WTC11 (cell line): Measurements from ENCODE around the gene GFY. TPM values are rescaled to one million over a fixed set of nuclear protein-coding genes. Genes with fewer than 3 reads are reported as not detected.

Experiments used
- ATAC-seq: fragments of 200-7000 bp; cut with Tn5 transposase; 2 replicates; pipeline ENCODE4 v1.10.0; 2021; ENCODE audit warnings: mild to moderate bottlenecking, moderate library complexity
- CTCF ChIA-PET: fragments of 300-600 bp; sonication (Branson Sonifier 250); formaldehyde crosslinking; loops from one replicate; lab custom pipeline; 2021; ENCODE audit warnings: antibody characterized with exemption; lab: Charles Lee
- POLR2A ChIA-PET: fragments of 350-600 bp; sonication (Branson Sonifier 250); formaldehyde crosslinking; loops from one replicate; lab custom pipeline; 2021; ENCODE audit warnings: antibody characterized with exemption; lab: Charles Lee
- DNase-seq: peaks from one replicate; pipeline ENCODE4 v3.0.0; 2021; ENCODE audit warnings: low spot score
- H3K27ac Mint-ChIP-seq: 2 replicates; pipeline ENCODE4 v1.8.0; 2021; ENCODE audit warnings: mixed read lengths
- H3K27me3 Mint-ChIP-seq: 2 replicates; pipeline ENCODE4 v1.8.0; 2021; ENCODE audit warnings: low read depth, mild to moderate bottlenecking, moderate library complexity, mixed read lengths
- H3K36me3 Mint-ChIP-seq: 2 replicates; pipeline ENCODE4 v1.8.0; 2021; ENCODE audit warnings: mixed read lengths
- H3K4me1 Mint-ChIP-seq: 2 replicates; pipeline ENCODE4 v1.8.0; 2022; ENCODE audit warnings: mixed read lengths
- H3K4me3 Mint-ChIP-seq: 2 replicates; pipeline ENCODE4 v1.8.0; 2021; ENCODE audit warnings: mild to moderate bottlenecking, moderate library complexity, mixed read lengths
- H3K9me3 Mint-ChIP-seq: 2 replicates; pipeline ENCODE4 v1.8.0; 2021; ENCODE audit warnings: mixed read lengths
- AFF4 ChIP-seq: sonication (generic); formaldehyde crosslinking; IDR thresholded peaks from 2 replicates; pipeline ENCODE4 v1.8.1; 2023; ENCODE audit warnings: mild to moderate bottlenecking, missing genetic modification reagents, borderline replicate concordance
- ATF1 ChIP-seq: sonication (generic); formaldehyde crosslinking; IDR thresholded peaks from 2 replicates; pipeline ENCODE4 v1.8.1; 2023; ENCODE audit warnings: mild to moderate bottlenecking, moderate library complexity, missing genetic modification reagents
- CTCF ChIP-seq: fragments of 200-600 bp; IDR thresholded peaks from 2 replicates; pipeline ENCODE4 v1.8.0; 2022; ENCODE audit warnings: antibody characterized with exemption
- E2F1 ChIP-seq: sonication (generic); formaldehyde crosslinking; IDR thresholded peaks from 2 replicates; pipeline ENCODE4 v1.8.0; 2022; ENCODE audit warnings: mild to moderate bottlenecking, missing genetic modification reagents
- E2F5 ChIP-seq: sonication (generic); formaldehyde crosslinking; IDR thresholded peaks from 2 replicates; pipeline ENCODE4 v1.8.1; 2022; ENCODE audit warnings: mild to moderate bottlenecking, moderate library complexity, missing genetic modification reagents
- EMX1 ChIP-seq: fragments of 250-450 bp; sonication (Bioruptor Pico); IDR thresholded peaks from 2 replicates; pipeline ENCODE4 v1.8.0; 2021; ENCODE audit warnings: mild to moderate bottlenecking
- FOXJ3 ChIP-seq: sonication (generic); formaldehyde crosslinking; IDR thresholded peaks from 2 replicates; pipeline ENCODE4 v1.9.0; 2021; ENCODE audit warnings: missing genetic modification reagents, mild to moderate bottlenecking, borderline replicate concordance
- GRHL2 ChIP-seq: fragments of 250-450 bp; sonication (Bioruptor Pico); IDR thresholded peaks from 2 replicates; pipeline ENCODE4 v1.8.0; 2022; ENCODE audit warnings: mild to moderate bottlenecking, moderate library complexity; ENCODE audit not compliant: insufficient replicate concordance, severe bottlenecking
- JUN ChIP-seq: sonication (generic); formaldehyde crosslinking; IDR thresholded peaks from 2 replicates; pipeline ENCODE4 v1.8.0; 2023; ENCODE audit warnings: mild to moderate bottlenecking, missing genetic modification reagents
- OVOL2 ChIP-seq: fragments of 250-450 bp; sonication (Bioruptor Pico); IDR thresholded peaks from 2 replicates; pipeline ENCODE4 v1.9.0; 2021; ENCODE audit warnings: mild to moderate bottlenecking, borderline replicate concordance
- PREB ChIP-seq: sonication (generic); formaldehyde crosslinking; IDR thresholded peaks from 2 replicates; pipeline ENCODE4 v1.8.1; 2022; ENCODE audit warnings: mild to moderate bottlenecking, missing genetic modification reagents, moderate library complexity, borderline replicate concordance
- SP1 ChIP-seq: sonication (generic); formaldehyde crosslinking; conservative IDR thresholded peaks from 2 replicates; pipeline ENCODE4 v1.8.1; 2022; ENCODE audit warnings: missing genetic modification reagents
- TCF7 ChIP-seq: sonication (generic); formaldehyde crosslinking; IDR thresholded peaks from 2 replicates; pipeline ENCODE4 v1.8.0; 2022; ENCODE audit warnings: mild to moderate bottlenecking, low read depth, missing genetic modification reagents, moderate library complexity
- USF2 ChIP-seq: sonication (generic); formaldehyde crosslinking; IDR thresholded peaks from 2 replicates; pipeline ENCODE4 v1.8.1; 2023; ENCODE audit warnings: mild to moderate bottlenecking, missing genetic modification reagents, moderate library complexity
- ZBTB21 ChIP-seq: sonication (generic); formaldehyde crosslinking; IDR thresholded peaks from 2 replicates; pipeline ENCODE4 v1.8.1; 2023; ENCODE audit warnings: mild to moderate bottlenecking, missing genetic modification reagents, borderline replicate concordance
- ZBTB43 ChIP-seq: sonication (generic); formaldehyde crosslinking; IDR thresholded peaks from 2 replicates; pipeline ENCODE4 v1.8.1; 2023; ENCODE audit warnings: mild to moderate bottlenecking, missing genetic modification reagents
- ZMAT4 ChIP-seq: fragments of 250-450 bp; sonication (Bioruptor Pico); IDR thresholded peaks from 2 replicates; pipeline ENCODE4 v1.9.0; 2021; ENCODE audit warnings: mild to moderate bottlenecking
- ZNF138 ChIP-seq: sonication (generic); formaldehyde crosslinking; conservative IDR thresholded peaks from 2 replicates; pipeline ENCODE4 v1.8.1; 2022; ENCODE audit warnings: mild to moderate bottlenecking, moderate library complexity, missing genetic modification reagents
- ZNF416 ChIP-seq: fragments of 250-450 bp; sonication (Bioruptor Pico); IDR thresholded peaks from 2 replicates; pipeline ENCODE4 v1.9.0; 2021; ENCODE audit warnings: mild to moderate bottlenecking, inconsistent platforms
- ZNF512 ChIP-seq: sonication (generic); formaldehyde crosslinking; IDR thresholded peaks from 2 replicates; pipeline ENCODE4 v1.8.1; 2022; ENCODE audit warnings: missing genetic modification reagents, borderline replicate concordance
- ZNF671 ChIP-seq: fragments of 250-450 bp; sonication (Bioruptor Pico); IDR thresholded peaks from 2 replicates; pipeline ENCODE4 v1.8.0; 2021; ENCODE audit warnings: mild to moderate bottlenecking
- total RNA-seq: library from RNA; stranded (reverse); gene quantifications from 3 replicates; pipeline ENCODE4 v1.2.3, GENCODE V29; 2021

Gene GFY
- total RNA-seq, 1 experiment from 2014 or later = 0.87 TPM

GRCh38 chr19:49462492-49462891 lies 37.3 kb downstream of the GFY start:
- ChIA-PET CTCF (no interaction called here), POLR2A (no interaction called here)
- ATAC-seq = no peak
- no peaks in the 10 kb centered on the region for H3K27me3 Mint-ChIP-seq
- no peak overlapping the region for H3K4me3 Mint-ChIP-seq
- no peaks in the 10 kb centered on the region for H3K9me3 Mint-ChIP-seq
- peaks cover 10% of the 10 kb centered on the region for H3K36me3 Mint-ChIP-seq
- DNase-seq = no peak
- H3K27ac Mint-ChIP-seq = no peak overlapping the region
- TF ChIP-seq GRHL2 (CRISPR knock-in tag) = no peak
- no peak for TF ChIP-seq ZNF671 (CRISPR knock-in tag)
- TF ChIP-seq TCF7 (CRISPR knock-in tag) = no peak
- TF ChIP-seq USF2 (CRISPR knock-in tag) = no peak
- TF ChIP-seq AFF4 (CRISPR knock-in tag) = no peak
- no peak for TF ChIP-seq ZMAT4 (CRISPR knock-in tag)
- no peak for TF ChIP-seq ZNF138 (CRISPR knock-in tag)
- no peak for TF ChIP-seq ZBTB43 (CRISPR knock-in tag)
- TF ChIP-seq E2F1 = no peak
- no peak for TF ChIP-seq ZNF416
- TF ChIP-seq JUN (CRISPR knock-in tag) = no peak
- TF ChIP-seq, all 79 proteins: peak for 0
- no peaks in the 10 kb centered on the region for H3K4me1 Mint-ChIP-seq

GRCh38 chr19:49463960-49464740 lies 39.0 kb downstream of the GFY start:
- ChIA-PET POLR2A (no interaction called here), CTCF (interaction anchor here (0.9 to 1.5 kb wide), 2 partner anchors 12 to 83 kb away, joined by 3 to 5 read pairs; no protein-coding TSS in a partner anchor)
- H3K36me3 Mint-ChIP-seq = peaks cover 12% of the 10 kb centered on the region
- no peak overlapping the region for H3K27ac Mint-ChIP-seq
- H3K4me1 Mint-ChIP-seq = peaks cover 5% of the 10 kb centered on the region
- H3K4me3 Mint-ChIP-seq = no peak overlapping the region
- TF ChIP-seq EMX1 = no peak
- TF ChIP-seq ATF1 = no peak
- TF ChIP-seq PREB = no peak
- no peak for TF ChIP-seq ZNF671 (CRISPR knock-in tag)
- TF ChIP-seq CTCF = no peak
- TF ChIP-seq FOXJ3 = no peak
- no peak for TF ChIP-seq OVOL2 (CRISPR knock-in tag)
- TF ChIP-seq ZBTB21 (CRISPR knock-in tag) = no peak
- no peak for TF ChIP-seq SP1 (CRISPR knock-in tag)
- no peak for TF ChIP-seq ZNF512
- TF ChIP-seq E2F5 (CRISPR knock-in tag) = no peak
- no peaks in the 10 kb centered on the region for H3K27me3 Mint-ChIP-seq
- no peak for DNase-seq
- ATAC-seq = no peak
- no peaks in the 10 kb centered on the region for H3K9me3 Mint-ChIP-seq
